ENCODE measurements around the gene STEAP4.

GRCh38 chr7:88226886-88227516, 79.7 kb downstream of the STEAP4 start:
- TF ChIP-seq, protein P1, sequence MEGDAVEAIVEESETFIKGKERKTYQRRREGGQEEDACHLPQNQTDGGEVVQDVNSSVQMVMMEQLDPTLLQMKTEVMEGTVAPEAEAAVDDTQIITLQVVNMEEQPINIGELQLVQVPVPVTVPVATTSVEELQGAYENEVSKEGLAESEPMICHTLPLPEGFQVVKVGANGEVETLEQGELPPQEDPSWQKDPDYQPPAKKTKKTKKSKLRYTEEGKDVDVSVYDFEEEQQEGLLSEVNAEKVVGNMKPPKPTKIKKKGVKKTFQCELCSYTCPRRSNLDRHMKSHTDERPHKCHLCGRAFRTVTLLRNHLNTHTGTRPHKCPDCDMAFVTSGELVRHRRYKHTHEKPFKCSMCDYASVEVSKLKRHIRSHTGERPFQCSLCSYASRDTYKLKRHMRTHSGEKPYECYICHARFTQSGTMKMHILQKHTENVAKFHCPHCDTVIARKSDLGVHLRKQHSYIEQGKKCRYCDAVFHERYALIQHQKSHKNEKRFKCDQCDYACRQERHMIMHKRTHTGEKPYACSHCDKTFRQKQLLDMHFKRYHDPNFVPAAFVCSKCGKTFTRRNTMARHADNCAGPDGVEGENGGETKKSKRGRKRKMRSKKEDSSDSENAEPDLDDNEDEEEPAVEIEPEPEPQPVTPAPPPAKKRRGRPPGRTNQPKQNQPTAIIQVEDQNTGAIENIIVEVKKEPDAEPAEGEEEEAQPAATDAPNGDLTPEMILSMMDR (IDR thresholded peaks at IDR 0.05): no peak
- no peak for TF ChIP-seq POLR2A (IDR thresholded peaks at IDR 0.05)

Measured in testis (tissue), 2 donors.